Panc1 (cell line): Measurements from ENCODE around the gene GREB1. TPM values are rescaled to one million over a fixed set of nuclear protein-coding genes. Genes with fewer than 3 reads are reported as not detected.

Source experiments
- ATAC-seq: fragments of 200-7000 bp; cut with Tn5 transposase; 2 replicates; pipeline ENCODE4 v1.9.1; 2020; ENCODE audit warnings: mild to moderate bottlenecking, moderate library complexity
- BruUV-seq: library from RNA; stranded (reverse); fragments of 400-500 nt; replicated peaks from 2 replicates; lab custom pipeline; 2021; lab: Mats Ljungman, UMichigan
- CTCF ChIA-PET: fragments of 300-600 bp; sonication (Branson Sonifier 250); formaldehyde crosslinking; loops from one replicate; lab custom pipeline; 2022; ENCODE audit warnings: antibody characterized with exemption; lab: Charles Lee
- POLR2A ChIA-PET: fragments of 300-600 bp; sonication (Branson Sonifier 250); formaldehyde crosslinking; loops from one replicate; lab custom pipeline; 2022; ENCODE audit warnings: antibody characterized with exemption; lab: Charles Lee
- DNase-seq: peaks from one replicate; pipeline ENCODE4 v3.0.0-alpha.2; 2010; ENCODE audit warnings: low read depth, low spot score
- H3K27ac ChIP-seq: 2 replicates; pipeline ENCODE4 v1.5.1; 2011; ENCODE audit warnings: mild to moderate bottlenecking, low read length, inconsistent platforms
- H3K27me3 ChIP-seq: fragments of 200-500 bp; sonication (Bioruptor generic); 2 replicates; pipeline ENCODE4 v1.6.0; 2014; ENCODE audit warnings: low read length, inconsistent platforms; ENCODE audit not compliant: control insufficient read depth, insufficient read depth
- H3K36me3 ChIP-seq: fragments of 200-500 bp; sonication (Bioruptor generic); 2 replicates; pipeline ENCODE4 v1.5.1; 2014; ENCODE audit warnings: inconsistent platforms, mild to moderate bottlenecking, low read length, moderate library complexity; ENCODE audit not compliant: control insufficient read depth, insufficient read depth
- H3K4me1 ChIP-seq: 2 replicates; pipeline ENCODE4 v1.5.1; 2011; ENCODE audit warnings: inconsistent platforms, mild to moderate bottlenecking, low read length, moderate library complexity; ENCODE audit not compliant: control insufficient read depth, insufficient read depth
- H3K4me3 ChIP-seq, 2 experiments: 2 replicates each; pipeline ENCODE4 v1.5.1; 2011 to 2012; ENCODE audit warnings: low read depth in 2 of 2, low read length in 2 of 2, mild to moderate bottlenecking in 2 of 2, inconsistent platforms in 1 of 2, moderate library complexity in 1 of 2
- H3K9me3 ChIP-seq: fragments of 200-500 bp; sonication (Bioruptor generic); 2 replicates; pipeline ENCODE4 v1.5.1; 2014; ENCODE audit warnings: low read depth, mild to moderate bottlenecking, inconsistent platforms, low read length, moderate library complexity; ENCODE audit not compliant: control insufficient read depth, insufficient read depth
- CTCF ChIP-seq: fragments of 450-650 bp; IDR thresholded peaks from 2 replicates; pipeline ENCODE4 v1.5.1; 2017; ENCODE audit warnings: mild to moderate bottlenecking
- POLR2AphosphoS5 ChIP-seq: IDR thresholded peaks from 2 replicates; pipeline ENCODE4 v1.6.1; 2012; ENCODE audit warnings: mild to moderate bottlenecking, low read depth, low read length, moderate library complexity
- REST ChIP-seq, 2 experiments: IDR thresholded peaks; 2 replicates each; pipeline ENCODE4 v1.6.1; 2011 to 2012; ENCODE audit warnings: low read depth in 2 of 2, control low read depth in 1 of 2, low read length in 1 of 2, mild to moderate bottlenecking in 1 of 2, moderate library complexity in 1 of 2; ENCODE audit not compliant: insufficient read depth in 1 of 2
- SIN3A ChIP-seq: IDR thresholded peaks from 2 replicates; pipeline ENCODE4 v1.6.1; 2012; ENCODE audit warnings: low read depth, mild to moderate bottlenecking, low read length, moderate library complexity, borderline replicate concordance; ENCODE audit not compliant: insufficient read depth
- TCF7L2 ChIP-seq: IDR thresholded peaks from 2 replicates; pipeline ENCODE4 v1.6.1; 2011; ENCODE audit warnings: mild to moderate bottlenecking, low read depth, low read length, inconsistent platforms
- in situ Hi-C: cut with HindIII; loops from 2 replicates; pipeline ENCODE4 v1.10.0; 2016; ENCODE audit warnings: low sequenced_read_pairs, low pct_unique_long_range_greater_than_20kb
- intact Hi-C: fragments of 100-400 bp; cut with micrococcal nuclease; formaldehyde crosslinking; loops from one replicate; pipeline ENCODE4 v1.10.0; 2022; ENCODE audit not compliant: unreplicated experiment
- total RNA-seq: library from RNA; stranded (reverse); gene quantifications from one replicate; pipeline ENCODE4 v1.2.1, GENCODE V29; 2021; ENCODE audit not compliant: unreplicated experiment

GREB1 gene
- total RNA-seq, 1 experiment from 2014 or later, result 0.90 TPM

GRCh38 chr2:11562476-11562875 is 28.6 kb downstream of the GREB1 start:
- POLR2A ChIA-PET, result no interaction called here
- BruUV-seq, result no TSS peak
- no peak for TF ChIP-seq POLR2AphosphoS5
- no peak for TF ChIP-seq REST (IDR thresholded peaks at IDR 0.05; ENCODE audit: insufficient read depth in 1 of 2, low read depth in 2 of 2, low read length in 1 of 2)
- TF ChIP-seq SIN3A, result no peak
- Histone ChIP-seq H3K36me3 (no peaks in the 10 kb centered on the region), H3K9me3 (no peaks in the 10 kb centered on the region), H3K27ac (no peak overlapping the region), H3K27me3 (no peaks in the 10 kb centered on the region), H3K4me1 (no peaks in the 10 kb centered on the region), H3K4me3 (no peak overlapping the region)
- intact Hi-C loops, result no loop called here
- ATAC-seq, result no peak
- DNase-seq, result no peak
- in situ Hi-C loops, result no loop called here
- CTCF ChIA-PET, result no interaction called here

- intact Hi-C loops (no loop called here), in situ Hi-C loops (no loop called here)
- Histone ChIP-seq H3K36me3 (no peaks in the 10 kb centered on the region), H3K27ac (no peak overlapping the region), H3K27me3 (no peaks in the 10 kb centered on the region), H3K4me1 (no peaks in the 10 kb centered on the region), H3K4me3 (no peak overlapping the region), H3K9me3 (no peaks in the 10 kb centered on the region)
- BruUV-seq, result no TSS peak
- CTCF ChIA-PET, result interaction anchor here (0.6 to 0.9 kb wide), 2 partner anchors 18 to 84 kb away, joined by 3 to 10 read pairs; no protein-coding TSS in a partner anchor
- TF ChIP-seq POLR2AphosphoS5 (no peak), SIN3A (no peak), REST (IDR thresholded peaks at IDR 0.05; ENCODE audit: insufficient read depth in 1 of 2, low read depth in 2 of 2, low read length in 1 of 2) (no peak), CTCF (no peak), TCF7L2 (no peak)
- POLR2A ChIA-PET, result no interaction called here
- no peak for ATAC-seq
- no peak for DNase-seq
Measured at GRCh38 chr2:11563784-11564666, 30.2 kb downstream of the GREB1 start.
